B cell (primary cell): ENCODE data around the gene FIBIN. TPM values are rescaled to one million over a fixed set of nuclear protein-coding genes. Genes with fewer than 3 reads are reported as not detected.
"Not testable (repeated sequence)": the region's sequence is repeated elsewhere in the genome, so short reads cannot be mapped to it uniquely, and the experiment has no call there.

Source experiments
- ATAC-seq: fragments of 200-7000 bp; cut with Tn5 transposase; one replicate; pipeline ENCODE4 v1.10.0; 2021; ENCODE audit warnings: low read depth, mild to moderate bottlenecking, moderate number of reproducible peaks, moderate library complexity
- CTCF ChIA-PET: fragments of 350-600 bp; sonication (Branson Sonifier 250); formaldehyde crosslinking; loops from one replicate; lab custom pipeline; 2021; ENCODE audit warnings: antibody characterized with exemption, inconsistent platforms; lab: Charles Lee
- POLR2A ChIA-PET: fragments of 350-600 bp; sonication (Branson Sonifier 250); formaldehyde crosslinking; loops from one replicate; lab custom pipeline; 2021; ENCODE audit warnings: antibody characterized with exemption; lab: Charles Lee
- DNase-seq: peaks from one replicate; pipeline ENCODE4 v3.0.0; 2013
- H2AFZ ChIP-seq: 2 replicates; pipeline ENCODE4 v1.6.1; 2012; ENCODE audit warnings: mild to moderate bottlenecking, low read depth, low read length; ENCODE audit not compliant: insufficient read depth, poor library complexity, severe bottlenecking
- H3K27ac ChIP-seq, 2 donors: 1 replicate in 1 of 2; 2 replicates in 1 of 2; pipeline ENCODE4 v1.5.1; 2012 to 2013; ENCODE audit warnings: low read length in 2 of 2, mild to moderate bottlenecking in 2 of 2, moderate library complexity in 1 of 2
- H3K27me3 ChIP-seq, 4 experiments: fragments of 200-600 bp in 1 of 4; sonication (generic) in 1 of 4; replicated peaks in 1 of 4; 1 replicate in 2 of 4; 2 replicates in 2 of 4; pipeline versions ENCODE4 v1.6.1 to v1.7.0; 2013 to 2016; ENCODE audit warnings: low read length in 3 of 4, mild to moderate bottlenecking in 2 of 4, mixed read lengths in 1 of 4, moderate library complexity in 1 of 4; ENCODE audit not compliant: insufficient read depth in 4 of 4, control insufficient read depth in 3 of 4; ENCODE audit errors: control extremely low read depth in 1 of 4
- H3K36me3 ChIP-seq, 2 experiments: replicated peaks in 1 of 2; 1 replicate in 1 of 2; 2 replicates in 1 of 2; pipeline versions ENCODE4 v1.6.1 to v1.7.1; 2013; ENCODE audit warnings: low read length in 1 of 2; ENCODE audit not compliant: insufficient read depth in 2 of 2, control insufficient read depth in 1 of 2; ENCODE audit errors: control extremely low read depth in 1 of 2, extremely low read depth in 1 of 2
- H3K4me1 ChIP-seq, 2 donors: fragments of 200-600 bp in 1 of 2; sonication (generic) in 1 of 2; 1 replicate in 1 of 2; 2 replicates in 1 of 2; pipeline versions ENCODE4 v1.5.1 to v1.6.1; 2013 to 2017; ENCODE audit warnings: low read length in 2 of 2; ENCODE audit not compliant: control insufficient read depth in 2 of 2, insufficient read depth in 2 of 2
- H3K4me2 ChIP-seq: replicated peaks from 2 replicates; pipeline ENCODE3; 2012; ENCODE audit warnings: mild to moderate bottlenecking, low read depth, low read length; ENCODE audit not compliant: poor library complexity, severe bottlenecking
- H3K4me3 ChIP-seq, 5 experiments: fragments of 200-600 bp in 1 of 5; sonication (generic) in 1 of 5; 1 replicate in 3 of 5; 2 replicates in 2 of 5; pipeline versions ENCODE4 v1.5.1 to v1.7.0; 2011 to 2016; ENCODE audit warnings: low read length in 4 of 5, mild to moderate bottlenecking in 4 of 5, low read depth in 2 of 5, control low read depth in 1 of 5, moderate library complexity in 1 of 5; ENCODE audit not compliant: insufficient read depth in 1 of 5; ENCODE audit errors: control extremely low read depth in 1 of 5, extremely low read depth in 1 of 5
- H3K79me2 ChIP-seq: fragments of 200-600 bp; sonication (generic); one replicate; pipeline ENCODE4 v1.6.0; 2016; ENCODE audit warnings: low read length; ENCODE audit not compliant: control insufficient read depth, insufficient read depth
- H3K9ac ChIP-seq: fragments of 200-600 bp; sonication (generic); 2 replicates; pipeline ENCODE4 v1.6.1; 2017; ENCODE audit warnings: mild to moderate bottlenecking, low read length, moderate library complexity
- H3K9me3 ChIP-seq, 3 donors: one replicate each; pipeline versions ENCODE4 v1.6.1 to v1.7.1; 2013; ENCODE audit warnings: low read length in 2 of 3; ENCODE audit not compliant: control insufficient read depth in 2 of 3, insufficient read depth in 1 of 3; ENCODE audit errors: control extremely low read depth in 1 of 3
- H4K20me1 ChIP-seq: 2 replicates; pipeline ENCODE4 v1.6.0; 2012; ENCODE audit warnings: mild to moderate bottlenecking, low read length; ENCODE audit not compliant: insufficient read depth, control insufficient read depth, poor library complexity, severe bottlenecking
- H3K27ac Mint-ChIP-seq: one replicate; pipeline ENCODE4 v1.8.0; 2021; ENCODE audit warnings: mixed read lengths
- H3K27me3 Mint-ChIP-seq: one replicate; pipeline ENCODE4 v1.8.0; 2021; ENCODE audit warnings: mixed read lengths
- H3K4me1 Mint-ChIP-seq: one replicate; pipeline ENCODE4 v1.8.0; 2021; ENCODE audit warnings: mixed read lengths
- H3K4me3 Mint-ChIP-seq: one replicate; pipeline ENCODE4 v1.8.0; 2021; ENCODE audit warnings: mixed read lengths
- H3K9me3 Mint-ChIP-seq: one replicate; pipeline ENCODE4 v1.8.0; 2022; ENCODE audit warnings: mixed read lengths; ENCODE audit not compliant: insufficient read depth
- EZH2 ChIP-seq: IDR thresholded peaks from 2 replicates; pipeline ENCODE4 v1.6.1; 2012; ENCODE audit warnings: borderline replicate concordance, low read depth, mild to moderate bottlenecking, moderate library complexity, low read length; ENCODE audit not compliant: insufficient read depth, poor library complexity, severe bottlenecking
- WGBS: methylation state at CpG from one replicate; pipeline ENCODE4 v1.1.5; 2013; ENCODE audit warnings: missing lambda C conversion rate; ENCODE audit not compliant: insufficient coverage; 5-methylcytosine and 5-hydroxymethylcytosine counted together
- intact Hi-C: fragments of 100-400 bp; cut with micrococcal nuclease; formaldehyde crosslinking; loops from one replicate; pipeline ENCODE4 v1.10.0; 2022
- polyA plus RNA-seq: library from polyadenylated mRNA; depleted of rRNA; stranded (reverse); fragments of >200 nt; gene quantifications from 2 replicates; pipeline ENCODE4 v1.2.3, GENCODE V29; 2012
- total RNA-seq, 2 donors: library from RNA; stranded (reverse); fragments of 120-200 nt in 1 of 2; gene quantifications; 1 replicate in 1 of 2; 2 replicates in 1 of 2; pipeline versions ENCODE4 v1.2.3 to v1.2.4, GENCODE V29; 2013 to 2022
- TF ChIP-seq, protein P1 (sequence below): fragments of 200-600 bp; IDR thresholded peaks from one replicate; pipeline ENCODE4 v1.8.0; 2022; ENCODE audit warnings: antibody characterized with exemption, mild to moderate bottlenecking

Gene FIBIN
- total and polyA plus RNA-seq, 2 donors (not counting 1 experiment from before 2014, with no cell fraction given): not detected

DNA sequence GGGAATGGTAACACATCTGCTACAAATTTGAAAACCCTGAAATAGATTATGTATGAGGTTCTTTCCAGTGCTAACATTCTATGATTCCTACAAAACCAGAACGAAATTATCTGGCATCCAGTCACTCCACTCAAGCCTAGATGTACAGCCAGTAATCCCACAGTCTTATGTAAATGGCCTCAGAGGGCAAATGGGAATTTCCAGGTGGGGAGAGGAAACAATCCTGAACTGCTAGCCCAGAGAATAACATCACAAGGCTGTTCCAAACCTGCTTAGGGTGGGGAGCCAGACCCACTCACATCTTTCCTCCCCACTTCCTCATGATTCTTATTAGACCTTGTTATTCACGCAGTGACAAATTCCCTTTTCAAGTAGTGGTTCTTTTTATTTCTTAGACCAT is 3.5 kb downstream of the FIBIN start:
- POLR2A ChIA-PET: no interaction called here
- Mint-ChIP-seq H3K9me3 (no peaks in the 10 kb centered on the region), H3K27me3 (no peaks in the 10 kb centered on the region), H3K27ac (no peak overlapping the region), H3K4me1 (no peaks in the 10 kb centered on the region), H3K4me3 (no peak overlapping the region)
- Histone ChIP-seq H3K79me2 (no peaks in the 10 kb centered on the region), H3K36me3 (no peaks in the 10 kb centered on the region), H3K4me2 (no peak overlapping the region), H4K20me1 (no peaks in the 10 kb centered on the region), H3K4me1 (no peaks in the 10 kb centered on the region), H2AFZ (no peak overlapping the region), H3K4me3 (no peak overlapping the region), H3K27me3 (no peaks in the 10 kb centered on the region), H3K27ac (no peak overlapping the region), H3K9me3 (peaks cover 0 to 9% (median 0%) of the 10 kb centered on the region in 3 donors), H3K9ac (no peak overlapping the region)
- CTCF ChIA-PET: no interaction called here
- no peak for ATAC-seq
- DNase-seq: no peak
- no peak for TF ChIP-seq EZH2
- TF ChIP-seq, protein P1, sequence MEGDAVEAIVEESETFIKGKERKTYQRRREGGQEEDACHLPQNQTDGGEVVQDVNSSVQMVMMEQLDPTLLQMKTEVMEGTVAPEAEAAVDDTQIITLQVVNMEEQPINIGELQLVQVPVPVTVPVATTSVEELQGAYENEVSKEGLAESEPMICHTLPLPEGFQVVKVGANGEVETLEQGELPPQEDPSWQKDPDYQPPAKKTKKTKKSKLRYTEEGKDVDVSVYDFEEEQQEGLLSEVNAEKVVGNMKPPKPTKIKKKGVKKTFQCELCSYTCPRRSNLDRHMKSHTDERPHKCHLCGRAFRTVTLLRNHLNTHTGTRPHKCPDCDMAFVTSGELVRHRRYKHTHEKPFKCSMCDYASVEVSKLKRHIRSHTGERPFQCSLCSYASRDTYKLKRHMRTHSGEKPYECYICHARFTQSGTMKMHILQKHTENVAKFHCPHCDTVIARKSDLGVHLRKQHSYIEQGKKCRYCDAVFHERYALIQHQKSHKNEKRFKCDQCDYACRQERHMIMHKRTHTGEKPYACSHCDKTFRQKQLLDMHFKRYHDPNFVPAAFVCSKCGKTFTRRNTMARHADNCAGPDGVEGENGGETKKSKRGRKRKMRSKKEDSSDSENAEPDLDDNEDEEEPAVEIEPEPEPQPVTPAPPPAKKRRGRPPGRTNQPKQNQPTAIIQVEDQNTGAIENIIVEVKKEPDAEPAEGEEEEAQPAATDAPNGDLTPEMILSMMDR: no peak
- no CpG with 5 or more reads among the region's 2 CpGs for WGBS
- intact Hi-C loops: no loop called here

DNA sequence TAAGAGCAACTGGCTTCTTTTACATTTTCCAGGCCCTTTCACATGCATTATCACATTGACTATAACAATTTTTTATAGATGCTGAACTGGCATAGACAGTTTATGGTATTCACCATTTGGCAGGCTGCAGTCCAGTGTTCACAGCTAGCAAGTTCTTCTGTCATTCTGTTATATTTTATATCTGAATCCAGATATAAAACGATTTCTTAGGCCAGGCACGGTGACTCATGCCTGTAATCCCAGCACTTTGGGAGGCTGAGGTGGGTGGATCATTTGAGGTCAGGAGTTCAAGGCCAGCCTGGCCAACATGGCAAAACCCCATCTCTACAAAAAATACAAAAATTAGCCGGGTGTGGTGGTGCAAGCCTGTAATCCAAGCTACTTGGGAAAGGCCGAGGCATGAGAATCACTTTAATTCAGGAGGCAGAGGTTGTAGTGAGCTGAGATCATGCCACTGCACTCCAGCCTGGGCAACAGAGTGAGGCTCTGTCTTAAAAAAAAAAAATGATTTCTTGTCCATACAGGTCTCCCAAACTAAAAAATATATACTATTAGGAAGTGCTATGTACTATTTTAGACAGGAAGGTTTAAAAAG is 7.3 kb downstream of the FIBIN start:
- H3K4me1 ChIP-seq, DNase-seq, POLR2A ChIA-PET, H3K27me3 Mint-ChIP-seq, intact Hi-C loops, H3K4me3 ChIP-seq, H3K4me1 Mint-ChIP-seq, H3K79me2 ChIP-seq, H3K27ac ChIP-seq, H3K27ac Mint-ChIP-seq, ATAC-seq, H3K27me3 ChIP-seq, H3K4me2 ChIP-seq, H4K20me1 ChIP-seq, H3K9me3 Mint-ChIP-seq, CTCF ChIA-PET, H3K9ac ChIP-seq, H3K36me3 ChIP-seq, H3K4me3 Mint-ChIP-seq, H3K9me3 ChIP-seq, H2AFZ ChIP-seq: not testable (repeated sequence)
- 100% methylated on average over 1 of the region's 4 CpGs for WGBS
